ENCODE measurements around the gene TOX3. TPM values are rescaled to one million over a fixed set of nuclear protein-coding genes. Genes with fewer than 3 reads are reported as not detected.

The TOX3 gene
- total and polyA plus RNA-seq, 2 of the 13 experiments (the other 11 are each of a cell fraction or from before 2014, with no cell fraction given), result 14.5 to 98.6 TPM

DNA sequence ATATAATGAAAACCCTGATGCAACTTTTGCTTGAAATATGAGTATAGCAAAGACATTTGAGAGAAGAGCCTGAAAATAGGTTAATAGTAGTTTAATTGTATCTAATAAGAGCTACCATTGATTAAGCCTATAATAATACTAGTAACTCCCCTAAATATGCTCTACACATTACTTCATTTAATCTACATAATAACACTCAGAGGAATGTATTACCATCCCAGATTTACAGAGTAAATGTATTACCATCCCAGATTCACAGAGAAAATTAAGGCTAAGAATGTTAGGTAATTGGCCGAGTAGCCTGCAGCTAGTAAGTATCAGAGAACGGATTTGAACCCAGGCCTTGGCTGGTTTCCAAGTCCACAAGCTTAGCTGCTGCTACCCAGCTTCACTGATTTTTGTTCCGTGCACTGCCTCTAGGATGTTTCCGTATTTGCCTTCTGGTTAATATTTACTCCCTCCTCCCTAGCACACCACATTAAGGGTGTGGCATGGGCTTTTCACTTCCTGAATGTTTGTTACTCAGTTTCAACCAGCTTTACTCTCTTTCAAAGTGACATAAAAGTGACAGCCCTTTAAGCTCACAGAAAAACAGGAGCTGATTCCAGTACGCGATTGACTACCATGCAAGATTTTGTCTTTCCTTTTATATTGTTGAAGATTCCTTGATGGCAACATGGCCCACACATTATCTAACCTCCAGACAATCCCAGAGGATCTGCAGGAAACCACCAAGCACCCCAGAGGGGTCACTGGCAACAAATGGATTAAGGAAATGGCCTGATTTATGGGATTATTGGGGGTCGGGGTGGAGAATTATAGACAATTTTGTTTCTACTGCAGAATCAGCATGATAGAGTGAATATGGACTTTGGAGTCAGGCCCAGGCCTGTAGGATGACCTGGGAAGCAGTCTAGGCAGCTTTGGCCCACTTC, 26.7 kb upstream of the TOX3 start (continued):
- TF ChIP-seq, protein P1, sequence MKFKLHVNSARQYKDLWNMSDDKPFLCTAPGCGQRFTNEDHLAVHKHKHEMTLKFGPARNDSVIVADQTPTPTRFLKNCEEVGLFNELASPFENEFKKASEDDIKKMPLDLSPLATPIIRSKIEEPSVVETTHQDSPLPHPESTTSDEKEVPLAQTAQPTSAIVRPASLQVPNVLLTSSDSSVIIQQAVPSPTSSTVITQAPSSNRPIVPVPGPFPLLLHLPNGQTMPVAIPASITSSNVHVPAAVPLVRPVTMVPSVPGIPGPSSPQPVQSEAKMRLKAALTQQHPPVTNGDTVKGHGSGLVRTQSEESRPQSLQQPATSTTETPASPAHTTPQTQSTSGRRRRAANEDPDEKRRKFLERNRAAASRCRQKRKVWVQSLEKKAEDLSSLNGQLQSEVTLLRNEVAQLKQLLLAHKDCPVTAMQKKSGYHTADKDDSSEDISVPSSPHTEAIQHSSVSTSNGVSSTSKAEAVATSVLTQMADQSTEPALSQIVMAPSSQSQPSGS (CRISPR knock-in tag; IDR thresholded peaks at IDR 0.05), result peak; percentile 59
- TF ChIP-seq, protein P2, sequence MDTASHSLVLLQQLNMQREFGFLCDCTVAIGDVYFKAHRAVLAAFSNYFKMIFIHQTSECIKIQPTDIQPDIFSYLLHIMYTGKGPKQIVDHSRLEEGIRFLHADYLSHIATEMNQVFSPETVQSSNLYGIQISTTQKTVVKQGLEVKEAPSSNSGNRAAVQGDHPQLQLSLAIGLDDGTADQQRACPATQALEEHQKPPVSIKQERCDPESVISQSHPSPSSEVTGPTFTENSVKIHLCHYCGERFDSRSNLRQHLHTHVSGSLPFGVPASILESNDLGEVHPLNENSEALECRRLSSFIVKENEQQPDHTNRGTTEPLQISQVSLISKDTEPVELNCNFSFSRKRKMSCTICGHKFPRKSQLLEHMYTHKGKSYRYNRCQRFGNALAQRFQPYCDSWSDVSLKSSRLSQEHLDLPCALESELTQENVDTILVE (CRISPR knock-in tag; IDR thresholded peaks at IDR 0.05), result peak; percentile 74
- peak; percentile 79; the same call in 1 of the 2 replicates for TF ChIP-seq ZNF556 (CRISPR knock-in tag; IDR thresholded peaks at IDR 0.05; ENCODE audit: borderline replicate concordance)
- TF ChIP-seq, protein P3, sequence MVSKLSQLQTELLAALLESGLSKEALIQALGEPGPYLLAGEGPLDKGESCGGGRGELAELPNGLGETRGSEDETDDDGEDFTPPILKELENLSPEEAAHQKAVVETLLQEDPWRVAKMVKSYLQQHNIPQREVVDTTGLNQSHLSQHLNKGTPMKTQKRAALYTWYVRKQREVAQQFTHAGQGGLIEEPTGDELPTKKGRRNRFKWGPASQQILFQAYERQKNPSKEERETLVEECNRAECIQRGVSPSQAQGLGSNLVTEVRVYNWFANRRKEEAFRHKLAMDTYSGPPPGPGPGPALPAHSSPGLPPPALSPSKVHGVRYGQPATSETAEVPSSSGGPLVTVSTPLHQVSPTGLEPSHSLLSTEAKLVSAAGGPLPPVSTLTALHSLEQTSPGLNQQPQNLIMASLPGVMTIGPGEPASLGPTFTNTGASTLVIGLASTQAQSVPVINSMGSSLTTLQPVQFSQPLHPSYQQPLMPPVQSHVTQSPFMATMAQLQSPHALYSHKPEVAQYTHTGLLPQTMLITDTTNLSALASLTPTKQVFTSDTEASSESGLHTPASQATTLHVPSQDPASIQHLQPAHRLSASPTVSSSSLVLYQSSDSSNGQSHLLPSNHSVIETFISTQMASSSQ (IDR thresholded peaks at IDR 0.05; ENCODE audit: low read depth), result peak; percentile 99
- TF ChIP-seq, protein P3 (CRISPR knock-in tag; IDR thresholded peaks at IDR 0.05; ENCODE audit: borderline replicate concordance), result peak; percentile 100
- peak; percentile 80 for TF ChIP-seq THAP11 (CRISPR knock-in tag; IDR thresholded peaks at IDR 0.05)
- no peak; the same call in 1 of the 2 replicates for TF ChIP-seq ZNF670 (CRISPR knock-in tag; IDR thresholded peaks at IDR 0.05; ENCODE audit: borderline replicate concordance)
- TF ChIP-seq ATAD3A (CRISPR knock-in tag; IDR thresholded peaks at IDR 0.05), result no peak
- TF ChIP-seq, protein P4, sequence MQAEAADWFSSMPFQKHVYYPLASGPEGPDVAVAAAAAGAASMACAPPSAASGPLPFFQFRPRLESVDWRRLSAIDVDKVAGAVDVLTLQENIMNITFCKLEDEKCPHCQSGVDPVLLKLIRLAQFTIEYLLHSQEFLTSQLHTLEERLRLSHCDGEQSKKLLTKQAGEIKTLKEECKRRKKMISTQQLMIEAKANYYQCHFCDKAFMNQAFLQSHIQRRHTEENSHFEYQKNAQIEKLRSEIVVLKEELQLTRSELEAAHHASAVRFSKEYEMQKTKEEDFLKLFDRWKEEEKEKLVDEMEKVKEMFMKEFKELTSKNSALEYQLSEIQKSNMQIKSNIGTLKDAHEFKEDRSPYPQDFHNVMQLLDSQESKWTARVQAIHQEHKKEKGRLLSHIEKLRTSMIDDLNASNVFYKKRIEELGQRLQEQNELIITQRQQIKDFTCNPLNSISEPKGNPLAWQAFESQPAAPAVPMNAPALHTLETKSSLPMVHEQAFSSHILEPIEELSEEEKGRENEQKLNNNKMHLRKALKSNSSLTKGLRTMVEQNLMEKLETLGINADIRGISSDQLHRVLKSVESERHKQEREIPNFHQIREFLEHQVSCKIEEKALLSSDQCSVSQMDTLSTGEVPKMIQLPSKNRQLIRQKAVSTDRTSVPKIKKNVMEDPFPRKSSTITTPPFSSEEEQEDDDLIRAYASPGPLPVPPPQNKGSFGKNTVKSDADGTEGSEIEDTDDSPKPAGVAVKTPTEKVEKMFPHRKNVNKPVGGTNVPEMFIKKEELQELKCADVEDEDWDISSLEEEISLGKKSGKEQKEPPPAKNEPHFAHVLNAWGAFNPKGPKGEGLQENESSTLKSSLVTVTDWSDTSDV (CRISPR knock-in tag; IDR thresholded peaks at IDR 0.05), result no peak
- peak; percentile 84; the same call in 1 of the 2 replicates for TF ChIP-seq DPF2 (CRISPR knock-in tag; IDR thresholded peaks at IDR 0.05; ENCODE audit: borderline replicate concordance, low read depth)
- TF ChIP-seq, protein P5, sequence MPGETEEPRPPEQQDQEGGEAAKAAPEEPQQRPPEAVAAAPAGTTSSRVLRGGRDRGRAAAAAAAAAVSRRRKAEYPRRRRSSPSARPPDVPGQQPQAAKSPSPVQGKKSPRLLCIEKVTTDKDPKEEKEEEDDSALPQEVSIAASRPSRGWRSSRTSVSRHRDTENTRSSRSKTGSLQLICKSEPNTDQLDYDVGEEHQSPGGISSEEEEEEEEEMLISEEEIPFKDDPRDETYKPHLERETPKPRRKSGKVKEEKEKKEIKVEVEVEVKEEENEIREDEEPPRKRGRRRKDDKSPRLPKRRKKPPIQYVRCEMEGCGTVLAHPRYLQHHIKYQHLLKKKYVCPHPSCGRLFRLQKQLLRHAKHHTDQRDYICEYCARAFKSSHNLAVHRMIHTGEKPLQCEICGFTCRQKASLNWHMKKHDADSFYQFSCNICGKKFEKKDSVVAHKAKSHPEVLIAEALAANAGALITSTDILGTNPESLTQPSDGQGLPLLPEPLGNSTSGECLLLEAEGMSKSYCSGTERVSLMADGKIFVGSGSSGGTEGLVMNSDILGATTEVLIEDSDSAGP (CRISPR knock-in tag; IDR thresholded peaks at IDR 0.05; ENCODE audit: borderline replicate concordance), result no peak
- no peak for TF ChIP-seq ZFP36L2 (CRISPR knock-in tag; IDR thresholded peaks at IDR 0.05)
- TF ChIP-seq ARID2 (CRISPR knock-in tag; IDR thresholded peaks at IDR 0.05; ENCODE audit: borderline replicate concordance), result 0 out of 2 replicates have a peak, but pooled peaks have one; percentile 61
- no peak for TF ChIP-seq RBFOX2 (IDR thresholded peaks at IDR 0.05; ENCODE audit: low read depth, low read length)
- TF ChIP-seq IRX3 (CRISPR knock-in tag; IDR thresholded peaks at IDR 0.05; ENCODE audit: borderline replicate concordance, low read depth), result no peak
- TF ChIP-seq HCFC1 (IDR thresholded peaks at IDR 0.05; ENCODE audit: low read depth, low read length), result no peak
